ENCODE results near the gene CDV3.

The CDV3 gene

GRCh38 chr3:133608388-133608787, 34.9 kb downstream of the CDV3 start:
- DNase-seq: no peak

GRCh38 chr3:133610031-133610430, 36.5 kb downstream of the CDV3 start:
- DNase-seq: no peak

GRCh38 chr3:133611534-133611933, 38.0 kb downstream of the CDV3 start:
- no peak for DNase-seq

- no peak for DNase-seq
Measured at GRCh38 chr3:133620066-133620784, 46.7 kb downstream of the CDV3 start.

- DNase-seq: no peak
Measured at GRCh38 chr3:133627789-133628188, 54.3 kb downstream of the CDV3 start.

GRCh38 chr3:133629146-133629545, 55.7 kb downstream of the CDV3 start:
- DNase-seq: no peak

- no peak for DNase-seq
Measured at GRCh38 chr3:133633439-133633838, 60.0 kb downstream of the CDV3 start.
